Caco-2 (cell line): ENCODE measurements around the gene ATP1A3. TPM values are rescaled to one million over a fixed set of nuclear protein-coding genes. Genes with fewer than 3 reads are reported as not detected.

Experiments
- BruUV-seq: library from RNA; stranded (reverse); fragments of 400-500 nt; replicated peaks from 2 replicates; lab custom pipeline; 2021; lab: Mats Ljungman, UMichigan
- CTCF ChIA-PET: fragments of 300-600 bp; sonication (Branson Sonifier 250); formaldehyde crosslinking; loops from one replicate; lab custom pipeline; 2022; ENCODE audit warnings: antibody characterized with exemption; lab: Charles Lee
- POLR2A ChIA-PET: fragments of 300-600 bp; sonication (Branson Sonifier 250); formaldehyde crosslinking; loops from one replicate; lab custom pipeline; 2022; ENCODE audit warnings: antibody characterized with exemption; lab: Charles Lee
- DNase-seq, 2 experiments: peaks; one replicate each; pipeline versions ENCODE4 v3.0.0 to v3.0.0-alpha.2; 2020 to 2022
- H3K27me3 ChIP-seq: replicated peaks from 2 replicates; pipeline ENCODE4 v1.6.0; 2011; ENCODE audit warnings: low read length; ENCODE audit not compliant: control insufficient read depth, insufficient read depth
- H3K36me3 ChIP-seq: 2 replicates; pipeline ENCODE4 v1.5.1; 2011; ENCODE audit warnings: low read length; ENCODE audit not compliant: control insufficient read depth, insufficient read depth
- H3K4me1 ChIP-seq: fragments of 250-450 bp; sonication (Bioruptor Pico); 2 replicates; pipeline ENCODE4 v1.5.1; 2020; ENCODE audit warnings: mild to moderate bottlenecking
- H3K4me3 ChIP-seq: 2 replicates; pipeline ENCODE4 v1.5.1; 2011; ENCODE audit warnings: low read depth, mild to moderate bottlenecking, control low read depth, low read length
- H3K9me3 ChIP-seq: fragments of 250-450 bp; sonication (Bioruptor Pico); 2 replicates; pipeline ENCODE4 v1.5.1; 2020; ENCODE audit warnings: mild to moderate bottlenecking, moderate library complexity
- H3K27ac Mint-ChIP-seq: one replicate; pipeline ENCODE4 v1.8.0; 2022; ENCODE audit warnings: mixed read lengths; ENCODE audit not compliant: unreplicated experiment
- H3K27me3 Mint-ChIP-seq: one replicate; pipeline ENCODE4 v1.8.0; 2022; ENCODE audit warnings: mixed read lengths; ENCODE audit not compliant: insufficient read depth, unreplicated experiment
- H3K36me3 Mint-ChIP-seq: one replicate; pipeline ENCODE4 v1.8.0; 2022; ENCODE audit warnings: mild to moderate bottlenecking, mixed read lengths; ENCODE audit not compliant: insufficient read depth, unreplicated experiment
- H3K4me1 Mint-ChIP-seq: one replicate; pipeline ENCODE4 v1.8.0; 2022; ENCODE audit warnings: low read depth, mixed read lengths; ENCODE audit not compliant: unreplicated experiment
- H3K4me3 Mint-ChIP-seq: one replicate; pipeline ENCODE4 v1.8.0; 2022; ENCODE audit warnings: mild to moderate bottlenecking, moderate library complexity, mixed read lengths; ENCODE audit not compliant: unreplicated experiment
- H3K9me3 Mint-ChIP-seq: one replicate; pipeline ENCODE4 v1.8.0; 2022; ENCODE audit warnings: mixed read lengths; ENCODE audit not compliant: unreplicated experiment
- CTCF ChIP-seq, 2 experiments: fragments of 200-600 bp in 1 of 2; IDR thresholded peaks; 1 replicate in 1 of 2; 2 replicates in 1 of 2; pipeline versions ENCODE4 v1.5.1 to v1.8.0; 2011 to 2022; ENCODE audit warnings: antibody characterized with exemption in 1 of 2, control low read depth in 1 of 2, inconsistent platforms in 1 of 2, low read depth in 1 of 2, low read length in 1 of 2, mild to moderate bottlenecking in 1 of 2, moderate library complexity in 1 of 2; ENCODE audit not compliant: insufficient read depth in 1 of 2, severe bottlenecking in 1 of 2, unreplicated experiment in 1 of 2
- intact Hi-C: fragments of 100-400 bp; cut with micrococcal nuclease; formaldehyde crosslinking; loops from one replicate; pipeline ENCODE4 v1.10.0; 2022; ENCODE audit not compliant: unreplicated experiment
- total RNA-seq: library from RNA; stranded (reverse); gene quantifications from 2 replicates; pipeline ENCODE4 v1.2.3, GENCODE V29; 2022

ATP1A3 gene
- total RNA-seq, 1 experiment from 2014 or later = 0.54 TPM

DNA sequence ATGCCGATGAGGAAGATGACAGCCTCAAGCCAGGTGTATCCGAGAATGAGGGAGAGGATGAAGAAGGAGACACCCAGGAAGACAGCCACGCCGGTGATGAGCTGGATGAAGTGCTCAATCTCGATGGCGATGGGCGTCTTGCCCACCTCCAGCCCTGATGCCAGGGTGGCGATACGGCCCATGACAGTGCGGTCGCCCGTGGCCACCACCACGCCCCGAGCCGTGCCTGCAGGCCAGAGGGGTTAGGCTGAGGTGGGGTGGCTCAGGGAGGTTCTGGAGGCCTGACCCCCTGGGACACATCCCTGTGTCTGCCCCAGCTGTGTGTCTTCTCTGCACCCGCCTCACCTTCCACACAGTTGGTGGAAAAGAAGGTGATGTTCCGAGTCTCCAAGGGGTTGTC lies 9.1 kb downstream of the ATP1A3 start:
- ChIA-PET POLR2A (no interaction called here), CTCF (interaction anchor here (0.6 kb wide), 1 partner anchor 221 kb away, joined by 4 read pairs; no protein-coding TSS in a partner anchor)

GRCh38 chr19:41981724-41982123 lies 12.3 kb downstream of the ATP1A3 start:
- POLR2A ChIA-PET = no interaction called here
- no peak for TF ChIP-seq CTCF (IDR thresholded peaks at IDR 0.05; ENCODE audit: insufficient read depth in 1 of 2, low read depth in 1 of 2, low read length in 1 of 2, severe bottlenecking in 1 of 2, unreplicated experiment in 1 of 2)
- no TSS peak for BruUV-seq
- no peaks in the 10 kb centered on the region for H3K4me1 Mint-ChIP-seq
- H3K9me3 Mint-ChIP-seq = no peaks in the 10 kb centered on the region
- no peak for DNase-seq
- no peak overlapping the region for H3K4me3 ChIP-seq
- CTCF ChIA-PET = no interaction called here
- no peaks in the 10 kb centered on the region for H3K36me3 Mint-ChIP-seq
- peaks cover 9% of the 10 kb centered on the region for H3K27me3 Mint-ChIP-seq
- H3K27ac Mint-ChIP-seq = no peak overlapping the region
- H3K4me3 Mint-ChIP-seq = no peak overlapping the region
- intact Hi-C loops = no loop called here
- H3K36me3 ChIP-seq = no peaks in the 10 kb centered on the region
- no peaks in the 10 kb centered on the region for H3K4me1 ChIP-seq
- no peaks in the 10 kb centered on the region for H3K9me3 ChIP-seq
- no peaks in the 10 kb centered on the region for H3K27me3 ChIP-seq

More for the DNA sequence above, 9.1 kb downstream of the ATP1A3 start:
- Mint-ChIP-seq H3K9me3 (no peaks in the 10 kb centered on the region), H3K27ac (no peak overlapping the region), H3K36me3 (no peaks in the 10 kb centered on the region), H3K4me3 (no peak overlapping the region), H3K4me1 (no peaks in the 10 kb centered on the region), H3K27me3 (peaks cover 3% of the 10 kb centered on the region)
- H3K36me3 ChIP-seq = no peaks in the 10 kb centered on the region
- no peaks in the 10 kb centered on the region for H3K9me3 ChIP-seq
- no peak for TF ChIP-seq CTCF (IDR thresholded peaks at IDR 0.05; ENCODE audit: insufficient read depth in 1 of 2, low read depth in 1 of 2, low read length in 1 of 2, severe bottlenecking in 1 of 2, unreplicated experiment in 1 of 2)
- intact Hi-C loops = no loop called here
- DNase-seq = no peak
- BruUV-seq = no TSS peak
- no peaks in the 10 kb centered on the region for H3K4me1 ChIP-seq
- H3K4me3 ChIP-seq = no peak overlapping the region
- H3K27me3 ChIP-seq = no peaks in the 10 kb centered on the region

- intact Hi-C loops = no loop called here
- TF ChIP-seq CTCF (IDR thresholded peaks at IDR 0.05; ENCODE audit: insufficient read depth in 1 of 2, low read depth in 1 of 2, low read length in 1 of 2, severe bottlenecking in 1 of 2, unreplicated experiment in 1 of 2) = no peak
- Mint-ChIP-seq H3K9me3 (no peaks in the 10 kb centered on the region), H3K27ac (no peak overlapping the region), H3K36me3 (no peaks in the 10 kb centered on the region), H3K4me1 (no peaks in the 10 kb centered on the region), H3K4me3 (no peak overlapping the region), H3K27me3 (peaks cover 9% of the 10 kb centered on the region)
- no peak overlapping the region for H3K4me3 ChIP-seq
- H3K9me3 ChIP-seq = no peaks in the 10 kb centered on the region
- POLR2A ChIA-PET = no interaction called here
- CTCF ChIA-PET = interaction anchor here (0.6 kb wide), 1 partner anchor 48 kb away, joined by 3 read pairs; no protein-coding TSS in a partner anchor
- H3K4me1 ChIP-seq = no peaks in the 10 kb centered on the region
- no TSS peak for BruUV-seq
- H3K36me3 ChIP-seq = no peaks in the 10 kb centered on the region
- H3K27me3 ChIP-seq = no peaks in the 10 kb centered on the region
- DNase-seq = no peak
Observed at GRCh38 chr19:41978470-41978869, 15.6 kb downstream of the ATP1A3 start.
